CD14-positive monocyte (primary cell): ENCODE results near the gene MARCKS. TPM values are rescaled to one million over a fixed set of nuclear protein-coding genes. Genes with fewer than 3 reads are reported as not detected.

ENCODE experiments used
- DNase-seq, 3 donors: peaks; one replicate each; pipeline ENCODE4 v3.0.0-alpha.2; 2011 to 2022
- H2AFZ ChIP-seq: 2 replicates; pipeline ENCODE4 v1.6.0; 2012; ENCODE audit warnings: mild to moderate bottlenecking, low read depth, low read length, inconsistent platforms; ENCODE audit not compliant: insufficient read depth, poor library complexity, severe bottlenecking
- H3K27ac ChIP-seq, 2 donors: 1 replicate in 1 of 2; 2 replicates in 1 of 2; pipeline ENCODE4 v1.5.1; 2012 to 2013; ENCODE audit warnings: low read length in 2 of 2, control low read depth in 1 of 2, inconsistent platforms in 1 of 2, low read depth in 1 of 2, mild to moderate bottlenecking in 1 of 2
- H3K27me3 ChIP-seq, 2 donors: one replicate each; pipeline versions ENCODE4 v1.6.0 to v1.6.1; 2011 to 2013; ENCODE audit warnings: low read length in 2 of 2; ENCODE audit not compliant: control insufficient read depth in 2 of 2, insufficient read depth in 2 of 2
- H3K36me3 ChIP-seq, 2 donors: replicated peaks in 1 of 2; 1 replicate in 1 of 2; 2 replicates in 1 of 2; pipeline versions ENCODE4 v1.5.1 to v1.6.1; 2012 to 2013; ENCODE audit warnings: low read length in 2 of 2, control low read depth in 1 of 2, inconsistent platforms in 1 of 2, mild to moderate bottlenecking in 1 of 2; ENCODE audit not compliant: insufficient read depth in 2 of 2, control insufficient read depth in 1 of 2
- H3K4me1 ChIP-seq, 2 donors: 1 replicate in 1 of 2; 2 replicates in 1 of 2; pipeline versions ENCODE4 v1.5.1 to v1.6.1; 2012 to 2013; ENCODE audit warnings: low read length in 2 of 2, control low read depth in 1 of 2, inconsistent platforms in 1 of 2, mild to moderate bottlenecking in 1 of 2, moderate library complexity in 1 of 2; ENCODE audit not compliant: insufficient read depth in 2 of 2, control insufficient read depth in 1 of 2
- H3K4me2 ChIP-seq: replicated peaks from 2 replicates; pipeline ENCODE3; 2012; ENCODE audit warnings: low read length, moderate library complexity, mild to moderate bottlenecking; ENCODE audit not compliant: poor library complexity, severe bottlenecking; ENCODE audit errors: extremely low read depth
- H3K4me3 ChIP-seq, 3 experiments: fragments of 200-600 bp in 1 of 3; sonication (generic) in 1 of 3; replicated peaks in 1 of 3; 1 replicate in 2 of 3; 2 replicates in 1 of 3; pipeline ENCODE4 v1.5.1; 2011 to 2013; ENCODE audit warnings: low read length in 3 of 3, mild to moderate bottlenecking in 3 of 3, control low read depth in 2 of 3, low read depth in 2 of 3, inconsistent platforms in 1 of 3, moderate library complexity in 1 of 3
- H3K79me2 ChIP-seq: 2 replicates; pipeline ENCODE4 v1.6.0; 2012; ENCODE audit warnings: mild to moderate bottlenecking, control low read depth, inconsistent platforms, low read length, moderate library complexity; ENCODE audit not compliant: insufficient read depth
- H3K9ac ChIP-seq: 2 replicates; pipeline ENCODE4 v1.6.0; 2017; ENCODE audit warnings: low read length, mild to moderate bottlenecking; ENCODE audit not compliant: insufficient read depth, poor library complexity, severe bottlenecking
- H3K9me3 ChIP-seq, 2 donors: replicated peaks in 1 of 2; 1 replicate in 1 of 2; 2 replicates in 1 of 2; pipeline versions ENCODE4 v1.5.1 to v1.6.1; 2012 to 2013; ENCODE audit warnings: low read length in 2 of 2, control low read depth in 1 of 2; ENCODE audit not compliant: control insufficient read depth in 1 of 2, insufficient read depth in 1 of 2
- H4K20me1 ChIP-seq: 2 replicates; pipeline ENCODE4 v1.6.0; 2012; ENCODE audit warnings: mild to moderate bottlenecking, low read length, control low read depth, moderate library complexity; ENCODE audit not compliant: insufficient read depth
- H3K27ac Mint-ChIP-seq, 7 donors: one replicate each; pipeline ENCODE4 v1.8.0; 2020; ENCODE audit warnings: mild to moderate bottlenecking in 7 of 7, mixed read lengths in 7 of 7, moderate library complexity in 6 of 7, inconsistent platforms in 2 of 7
- H3K27me3 Mint-ChIP-seq, 3 donors: one replicate each; pipeline ENCODE4 v1.8.0; 2021 to 2022; ENCODE audit warnings: low read depth in 3 of 3, mild to moderate bottlenecking in 3 of 3, mixed read lengths in 3 of 3, moderate library complexity in 3 of 3, inconsistent platforms in 1 of 3
- H3K36me3 Mint-ChIP-seq, 2 donors: one replicate each; pipeline ENCODE4 v1.8.0; 2020; ENCODE audit warnings: mixed read lengths in 2 of 2, inconsistent platforms in 1 of 2, mild to moderate bottlenecking in 1 of 2
- H3K4me1 Mint-ChIP-seq: one replicate; pipeline ENCODE4 v1.8.0; 2020; ENCODE audit warnings: mild to moderate bottlenecking, mixed read lengths
- H3K4me3 Mint-ChIP-seq, 2 donors: one replicate each; pipeline ENCODE4 v1.8.0; 2020; ENCODE audit warnings: mild to moderate bottlenecking in 2 of 2, mixed read lengths in 2 of 2, moderate library complexity in 1 of 2
- H3K9me3 Mint-ChIP-seq, 7 donors: one replicate each; pipeline ENCODE4 v1.8.0; 2020 to 2022; ENCODE audit warnings: mixed read lengths in 7 of 7, mild to moderate bottlenecking in 6 of 7, moderate library complexity in 6 of 7, inconsistent platforms in 2 of 7
- WGBS: methylation state at CpG from one replicate; pipeline ENCODE4 v1.1.5; 2013; ENCODE audit warnings: missing lambda C conversion rate; ENCODE audit not compliant: insufficient coverage; 5-methylcytosine and 5-hydroxymethylcytosine counted together
- intact Hi-C, 2 donors: fragments of 100-400 bp; cut with micrococcal nuclease; formaldehyde crosslinking; loops; one replicate each; pipeline versions ENCODE4 v1.15.0 to v1.15.1; 2023
- polyA plus RNA-seq, 3 donors: library from polyadenylated mRNA; depleted of rRNA in 1 of 3; unstranded in 2 of 3; stranded (reverse) in 1 of 3; fragments of 300-500 nt in 2 of 3; fragments of >200 nt in 1 of 3; fragmentation: Illumina TruSeq in 2 of 3; gene quantifications; 1 replicate in 2 of 3; 2 replicates in 1 of 3; pipeline ENCODE4 v1.2.3, GENCODE V29; 2012 to 2021
- TF ChIP-seq, protein P1 (sequence below): fragments of 200-600 bp; IDR thresholded peaks from one replicate; pipeline ENCODE4 v1.8.0; 2022; ENCODE audit warnings: antibody characterized with exemption, mild to moderate bottlenecking

The MARCKS gene
- polyA plus RNA-seq, 3 donors = 12.1 to 22.9 (median 14.4) TPM

DNA sequence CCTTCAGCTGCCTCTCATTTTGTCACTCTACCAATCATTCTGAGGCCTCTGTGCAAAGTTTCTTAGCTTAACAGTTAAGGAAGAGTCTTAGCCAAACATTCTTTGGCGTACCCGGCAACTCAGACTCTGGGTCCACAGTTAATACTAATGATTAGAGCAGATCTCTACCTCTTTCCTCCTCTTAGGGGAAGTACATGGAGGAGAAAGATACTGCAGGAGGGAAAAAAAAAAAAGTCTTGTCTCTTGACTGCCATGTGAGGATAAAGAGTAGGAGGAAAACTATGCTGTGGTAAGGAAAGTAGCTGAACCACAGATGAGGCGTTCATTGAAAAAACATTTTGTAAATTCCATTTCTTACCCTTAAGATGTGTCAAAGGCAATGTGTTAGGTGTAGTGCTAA lies 44.0 kb upstream of the MARCKS start:
- peak overlapping the region in 1 of 7 donors; percentile 14 for H3K27ac Mint-ChIP-seq
- Histone ChIP-seq H3K36me3 (no peaks in the 10 kb centered on the region), H3K27ac (no peak overlapping the region), H4K20me1 (no peaks in the 10 kb centered on the region), H3K4me2 (no peak overlapping the region), H3K27me3 (no peaks in the 10 kb centered on the region), H3K9ac (no peak overlapping the region), H3K9me3 (no peaks in the 10 kb centered on the region), H3K79me2 (no peaks in the 10 kb centered on the region), H2AFZ (peak overlapping the region; percentile 36), H3K4me1 (peaks cover 38% of the 10 kb centered on the region in 2 donors), H3K4me3 (no peak overlapping the region)
- no CpG with 5 or more reads among the region's 3 CpGs for WGBS
- TF ChIP-seq, protein P1, sequence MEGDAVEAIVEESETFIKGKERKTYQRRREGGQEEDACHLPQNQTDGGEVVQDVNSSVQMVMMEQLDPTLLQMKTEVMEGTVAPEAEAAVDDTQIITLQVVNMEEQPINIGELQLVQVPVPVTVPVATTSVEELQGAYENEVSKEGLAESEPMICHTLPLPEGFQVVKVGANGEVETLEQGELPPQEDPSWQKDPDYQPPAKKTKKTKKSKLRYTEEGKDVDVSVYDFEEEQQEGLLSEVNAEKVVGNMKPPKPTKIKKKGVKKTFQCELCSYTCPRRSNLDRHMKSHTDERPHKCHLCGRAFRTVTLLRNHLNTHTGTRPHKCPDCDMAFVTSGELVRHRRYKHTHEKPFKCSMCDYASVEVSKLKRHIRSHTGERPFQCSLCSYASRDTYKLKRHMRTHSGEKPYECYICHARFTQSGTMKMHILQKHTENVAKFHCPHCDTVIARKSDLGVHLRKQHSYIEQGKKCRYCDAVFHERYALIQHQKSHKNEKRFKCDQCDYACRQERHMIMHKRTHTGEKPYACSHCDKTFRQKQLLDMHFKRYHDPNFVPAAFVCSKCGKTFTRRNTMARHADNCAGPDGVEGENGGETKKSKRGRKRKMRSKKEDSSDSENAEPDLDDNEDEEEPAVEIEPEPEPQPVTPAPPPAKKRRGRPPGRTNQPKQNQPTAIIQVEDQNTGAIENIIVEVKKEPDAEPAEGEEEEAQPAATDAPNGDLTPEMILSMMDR = no peak
- no peak for DNase-seq
- peaks cover 0 to 2% (median 0%) of the 10 kb centered on the region in 3 donors for H3K27me3 Mint-ChIP-seq
- H3K36me3 Mint-ChIP-seq = peaks cover 0 to 2% of the 10 kb centered on the region in 2 donors
- H3K4me3 Mint-ChIP-seq = no peak overlapping the region
- peaks cover 34% of the 10 kb centered on the region for H3K4me1 Mint-ChIP-seq
- peaks cover 0 to 3% (median 0%) of the 10 kb centered on the region in 7 donors for H3K9me3 Mint-ChIP-seq
- intact Hi-C loops = no loop called here

GRCh38 chr6:113818578-113818977 lies 38.6 kb upstream of the MARCKS start:
- H3K9me3 ChIP-seq = no peaks in the 10 kb centered on the region
- peak overlapping the region; percentile 48 for H3K4me2 ChIP-seq
- peak overlapping the region; percentile 31 for H2AFZ ChIP-seq
- H3K27ac ChIP-seq = peak overlapping the region in 1 of 2 donors; percentile 70
- Mint-ChIP-seq H3K27me3 (no peaks in the 10 kb centered on the region), H3K4me3 (peak overlapping the region in 1 of 2 donors; percentile 65), H3K4me1 (peaks cover 19% of the 10 kb centered on the region), H3K9me3 (no peaks in the 10 kb centered on the region), H3K27ac (peak overlapping the region; percentile 7 to 84 (median 71)), H3K36me3 (no peaks in the 10 kb centered on the region)
- peaks cover 17 to 25% of the 10 kb centered on the region in 2 donors for H3K4me1 ChIP-seq
- intact Hi-C loops = no loop called here
- no peaks in the 10 kb centered on the region for H4K20me1 ChIP-seq
- H3K36me3 ChIP-seq = no peaks in the 10 kb centered on the region
- TF ChIP-seq, protein P1 = no peak
- DNase-seq = peak; percentile 27 to 61 (median 52)
- WGBS = no CpG with 5 or more reads among the region's 1 CpG
- H3K4me3 ChIP-seq = peak overlapping the region in 1 of 3 experiments; percentile 14
- H3K79me2 ChIP-seq = no peaks in the 10 kb centered on the region
- no peaks in the 10 kb centered on the region for H3K27me3 ChIP-seq
- no peak overlapping the region for H3K9ac ChIP-seq
